Activated CD8-positive, alpha-beta memory T cell treated with anti-CD3 and anti-CD28 coated beads, Interleukin-2, amount 50 U/mL, for 1 hour (primary cell): Measurements from ENCODE around the gene NUDT22.

Experiments
- DNase-seq: peaks from one replicate; pipeline ENCODE4 v3.0.0-alpha.2; 2020; ENCODE audit errors: extremely low read depth

Gene NUDT22

DNA sequence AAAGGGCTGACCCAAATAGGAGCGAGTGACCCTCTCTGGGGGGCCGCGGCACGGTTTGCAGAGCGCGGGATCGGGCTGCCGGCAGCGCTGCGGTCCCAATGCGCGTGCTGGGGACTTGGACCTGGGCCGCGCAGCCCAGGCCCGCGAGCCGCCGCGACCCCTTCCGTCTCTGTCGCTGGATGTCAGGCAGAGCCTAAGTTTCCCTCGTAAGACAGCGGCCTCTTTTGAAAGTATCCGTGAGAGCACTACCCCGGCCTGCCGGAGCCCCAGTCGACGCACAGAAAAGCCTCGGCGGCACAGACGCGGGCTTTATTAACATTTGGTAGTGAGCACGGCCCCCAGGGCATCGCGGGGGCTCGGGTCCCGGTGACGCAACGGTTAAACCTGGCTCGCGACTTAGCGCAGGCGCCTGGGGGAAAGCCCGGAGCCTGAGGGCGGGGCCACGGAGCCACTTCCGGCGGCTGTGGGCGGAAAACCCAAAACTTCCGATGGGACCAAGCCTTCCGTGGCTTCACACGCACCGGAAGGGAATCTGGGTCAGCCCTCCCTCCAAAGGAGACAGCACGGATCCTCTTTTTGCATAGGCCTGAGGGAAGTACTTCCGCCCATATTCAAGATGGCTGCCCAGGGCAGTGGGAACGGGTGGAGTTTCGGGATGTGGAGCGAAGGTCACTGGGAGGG, 43.6 kb downstream of the NUDT22 start:
- peak; percentile 94 for DNase-seq

DNA sequence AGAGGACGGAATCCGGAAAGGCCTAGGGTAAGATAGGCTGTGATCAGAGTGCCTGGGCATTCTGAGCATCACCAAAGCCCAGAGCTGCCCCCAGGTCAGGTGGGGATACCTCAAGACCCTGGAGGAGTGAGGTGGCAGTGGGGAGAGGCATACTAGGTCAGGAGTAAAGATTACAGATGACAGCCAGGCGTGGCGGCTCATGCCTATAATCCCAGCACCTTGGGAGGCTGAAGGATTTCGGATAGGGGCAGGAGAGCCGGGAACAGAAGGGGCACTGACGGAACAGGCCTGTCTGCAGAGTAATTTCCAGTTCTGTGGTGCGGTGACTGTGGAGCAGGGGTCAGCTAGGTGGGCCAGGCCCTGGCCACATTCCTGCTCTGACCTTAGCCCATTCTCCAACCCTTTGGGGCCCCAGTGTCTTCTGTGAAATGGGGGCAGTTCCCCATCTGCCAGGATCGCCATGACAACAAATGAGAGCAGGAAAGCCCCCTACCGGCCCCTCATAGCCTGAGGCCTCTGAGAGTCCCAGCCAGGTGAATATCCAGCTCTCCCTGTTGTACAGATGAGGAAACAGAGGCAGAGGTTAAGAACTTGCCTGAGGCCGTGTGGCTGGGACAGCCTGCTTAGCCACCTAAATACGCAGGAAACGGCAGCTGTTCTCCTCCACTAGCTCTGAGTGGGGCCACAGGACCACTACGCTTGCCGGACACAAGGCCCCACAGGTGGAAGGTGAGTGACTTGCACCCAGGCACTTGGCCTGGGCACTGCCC, 49.1 kb downstream of the NUDT22 start:
- no peak for DNase-seq

DNA sequence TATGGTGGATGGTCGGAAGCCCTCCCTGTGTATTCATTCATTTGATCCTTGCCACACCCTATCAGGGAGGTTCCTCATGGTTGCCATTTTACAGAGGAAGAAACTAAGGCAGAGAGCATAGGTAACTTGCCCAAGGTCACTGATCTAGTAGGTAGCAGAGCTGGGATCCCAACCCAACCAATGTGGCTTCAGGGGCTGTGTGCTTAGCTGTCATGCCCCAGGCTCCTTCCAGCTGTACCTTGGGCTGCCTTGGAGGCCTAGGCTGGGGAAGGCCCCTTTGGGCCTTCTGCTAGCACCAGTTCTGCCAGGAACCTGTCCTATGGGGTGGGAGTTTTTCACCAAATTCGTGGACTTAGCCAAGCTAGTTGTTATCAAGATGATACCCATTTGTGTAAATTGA, 49.8 kb downstream of the NUDT22 start:
- DNase-seq: no peak

GRCh38 chr11:64276653-64277431, 50.8 kb downstream of the NUDT22 start:
- DNase-seq: no peak

DNA sequence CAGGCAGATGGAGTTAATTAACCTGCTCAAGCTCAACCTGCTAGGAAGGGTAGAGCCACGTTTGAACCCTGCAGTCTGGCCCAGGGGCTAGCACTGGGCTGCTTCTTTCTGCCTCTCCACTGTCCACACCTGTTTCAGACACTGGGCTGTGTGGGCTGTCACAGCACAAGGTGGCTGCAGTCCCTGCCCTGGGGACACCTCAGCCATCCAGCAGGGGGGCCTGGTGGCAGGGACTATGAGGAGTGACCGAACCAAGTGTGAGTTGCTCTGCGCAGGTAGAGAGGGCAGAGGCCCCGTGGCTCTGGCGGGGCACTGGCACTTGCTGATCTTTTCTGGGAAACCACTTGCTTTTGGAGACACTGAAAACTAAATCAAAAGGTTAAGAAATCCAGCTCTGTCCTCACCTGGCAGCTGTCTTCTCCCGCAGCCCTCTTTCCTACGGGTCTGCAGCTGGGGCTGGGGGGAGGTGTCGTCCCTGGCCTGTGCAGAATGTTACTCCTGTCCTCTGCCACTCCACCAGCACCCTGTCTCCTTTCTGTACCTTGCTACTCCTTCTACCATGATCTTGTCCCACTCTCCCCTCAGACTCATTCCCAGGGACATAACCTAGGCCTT, 52.6 kb downstream of the NUDT22 start:
- no peak for DNase-seq
